MCF 10A (cell line): Measurements from ENCODE around the gene ABLIM2. TPM values are rescaled to one million over a fixed set of nuclear protein-coding genes. Genes with fewer than 3 reads are reported as not detected.

Experiments used
- BruUV-seq: library from RNA; stranded (reverse); fragments of 400-500 nt; replicated peaks from 2 replicates; lab custom pipeline; 2021; lab: Mats Ljungman, UMichigan
- CTCF ChIA-PET: fragments of 300-600 bp; sonication (Branson Sonifier 250); formaldehyde crosslinking; extraction: SDS; loops from one replicate; lab custom pipeline; 2021; ENCODE audit warnings: antibody characterized with exemption, inconsistent platforms; lab: Yijun Ruan, JAX
- POLR2A ChIA-PET: fragments of 300-600, 350-650 bp; sonication (Branson Sonifier 250); formaldehyde crosslinking; extraction: SDS; loops from one replicate; lab custom pipeline; 2020; ENCODE audit warnings: antibody characterized with exemption, inconsistent platforms; lab: Yijun Ruan, JAX
- DNase-seq: peaks from one replicate; pipeline ENCODE4 v3.0.0-alpha.2; 2018; ENCODE audit not compliant: unreplicated experiment
- H3K27ac Mint-ChIP-seq: one replicate; pipeline ENCODE4 v1.8.0; 2022; ENCODE audit warnings: mild to moderate bottlenecking, low read depth, mixed read lengths; ENCODE audit not compliant: unreplicated experiment
- H3K27me3 Mint-ChIP-seq: one replicate; pipeline ENCODE4 v1.8.0; 2022; ENCODE audit warnings: mixed read lengths; ENCODE audit not compliant: insufficient read depth, unreplicated experiment
- H3K36me3 Mint-ChIP-seq: one replicate; pipeline ENCODE4 v1.8.0; 2022; ENCODE audit warnings: mild to moderate bottlenecking, moderate library complexity, mixed read lengths; ENCODE audit not compliant: insufficient read depth, unreplicated experiment
- H3K4me1 Mint-ChIP-seq: one replicate; pipeline ENCODE4 v1.8.0; 2022; ENCODE audit warnings: mixed read lengths; ENCODE audit not compliant: insufficient read depth, unreplicated experiment
- H3K4me3 Mint-ChIP-seq: one replicate; pipeline ENCODE4 v1.8.0; 2022; ENCODE audit warnings: mild to moderate bottlenecking, moderate library complexity, mixed read lengths; ENCODE audit not compliant: unreplicated experiment
- H3K9me3 Mint-ChIP-seq: one replicate; pipeline ENCODE4 v1.8.0; 2022; ENCODE audit warnings: mixed read lengths; ENCODE audit not compliant: unreplicated experiment
- intact Hi-C: fragments of 100-400 bp; cut with micrococcal nuclease; formaldehyde crosslinking; loops from 2 replicates; pipeline ENCODE4 v1.14.1; 2022
- total RNA-seq: library from RNA; stranded (reverse); gene quantifications from 2 replicates; pipeline ENCODE4 v1.2.3, GENCODE V29; 2022
- TF ChIP-seq, protein P1 (sequence below): fragments of 200-600 bp; IDR thresholded peaks from one replicate; pipeline ENCODE4 v1.8.0; 2022; ENCODE audit warnings: antibody characterized with exemption, mild to moderate bottlenecking; ENCODE audit not compliant: unreplicated experiment

Gene ABLIM2
- total RNA-seq, 1 experiment from 2014 or later = 5.3 TPM

GRCh38 chr4:8039853-8040252, 118.8 kb downstream of the ABLIM2 start:
- Mint-ChIP-seq H3K27ac (no peak overlapping the region), H3K9me3 (no peaks in the 10 kb centered on the region), H3K27me3 (peaks cover 37% of the 10 kb centered on the region), H3K4me3 (no peak overlapping the region), H3K4me1 (peaks cover 11% of the 10 kb centered on the region), H3K36me3 (peaks cover 20% of the 10 kb centered on the region)
- ChIA-PET POLR2A (no interaction called here), CTCF (no interaction called here)
- no peak for DNase-seq
- intact Hi-C loops = no loop called here
- no TSS peak for BruUV-seq
- TF ChIP-seq, protein P1, sequence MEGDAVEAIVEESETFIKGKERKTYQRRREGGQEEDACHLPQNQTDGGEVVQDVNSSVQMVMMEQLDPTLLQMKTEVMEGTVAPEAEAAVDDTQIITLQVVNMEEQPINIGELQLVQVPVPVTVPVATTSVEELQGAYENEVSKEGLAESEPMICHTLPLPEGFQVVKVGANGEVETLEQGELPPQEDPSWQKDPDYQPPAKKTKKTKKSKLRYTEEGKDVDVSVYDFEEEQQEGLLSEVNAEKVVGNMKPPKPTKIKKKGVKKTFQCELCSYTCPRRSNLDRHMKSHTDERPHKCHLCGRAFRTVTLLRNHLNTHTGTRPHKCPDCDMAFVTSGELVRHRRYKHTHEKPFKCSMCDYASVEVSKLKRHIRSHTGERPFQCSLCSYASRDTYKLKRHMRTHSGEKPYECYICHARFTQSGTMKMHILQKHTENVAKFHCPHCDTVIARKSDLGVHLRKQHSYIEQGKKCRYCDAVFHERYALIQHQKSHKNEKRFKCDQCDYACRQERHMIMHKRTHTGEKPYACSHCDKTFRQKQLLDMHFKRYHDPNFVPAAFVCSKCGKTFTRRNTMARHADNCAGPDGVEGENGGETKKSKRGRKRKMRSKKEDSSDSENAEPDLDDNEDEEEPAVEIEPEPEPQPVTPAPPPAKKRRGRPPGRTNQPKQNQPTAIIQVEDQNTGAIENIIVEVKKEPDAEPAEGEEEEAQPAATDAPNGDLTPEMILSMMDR = no peak

GRCh38 chr4:8039290-8039689, 119.3 kb downstream of the ABLIM2 start:
- POLR2A ChIA-PET = no interaction called here
- peaks cover 31% of the 10 kb centered on the region for H3K27me3 Mint-ChIP-seq

DNA sequence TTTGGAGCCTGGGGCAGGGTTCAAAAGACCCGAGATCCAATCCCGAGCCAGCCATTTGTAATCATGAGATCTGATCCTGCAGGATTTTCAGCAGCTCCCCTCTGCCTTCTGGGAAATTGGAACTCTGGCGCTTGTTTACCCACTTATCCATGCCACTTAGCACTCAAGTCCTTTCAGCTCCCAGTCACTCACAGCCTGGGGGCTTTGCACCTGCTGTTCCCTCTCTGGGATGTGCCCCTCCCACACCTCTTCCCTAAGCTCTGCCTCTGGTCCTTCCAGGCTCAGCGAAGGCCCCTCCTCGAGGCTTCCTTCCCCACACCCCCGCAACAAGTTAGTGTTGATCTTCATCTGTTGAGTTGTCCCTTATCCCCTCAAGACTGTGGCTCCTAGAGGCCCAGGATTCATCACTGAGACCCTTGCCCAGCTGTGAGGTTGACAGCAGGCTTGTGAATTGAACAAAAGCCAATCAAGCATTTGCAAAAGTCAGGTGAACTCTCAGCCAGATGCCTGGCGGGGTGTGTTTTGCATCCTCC, 119.8 kb downstream of the ABLIM2 start:
- DNase-seq = no peak
- ChIA-PET CTCF (interaction anchor here (0.7 kb wide), 1 partner anchor 153 kb away, joined by 3 read pairs; no protein-coding TSS in a partner anchor), POLR2A (interaction anchor here (0.6 kb wide), 1 partner anchor 13 kb away, joined by 3 read pairs; no protein-coding TSS in a partner anchor)
- H3K4me3 Mint-ChIP-seq = no peak overlapping the region
- intact Hi-C loops = no loop called here
- H3K9me3 Mint-ChIP-seq = no peaks in the 10 kb centered on the region
- H3K36me3 Mint-ChIP-seq = peaks cover 21% of the 10 kb centered on the region
- peaks cover 11% of the 10 kb centered on the region for H3K4me1 Mint-ChIP-seq
- TF ChIP-seq, protein P1 = no peak
- no peak overlapping the region for H3K27ac Mint-ChIP-seq
- BruUV-seq = no TSS peak
- peaks cover 26% of the 10 kb centered on the region for H3K27me3 Mint-ChIP-seq

More at GRCh38 chr4:8039290-8039689, 119.3 kb downstream of the ABLIM2 start:
- TF ChIP-seq, protein P1 = no peak
- DNase-seq = no peak
- CTCF ChIA-PET = no interaction called here
- no TSS peak for BruUV-seq
- intact Hi-C loops = no loop called here
- H3K9me3 Mint-ChIP-seq = no peaks in the 10 kb centered on the region
- no peak overlapping the region for H3K27ac Mint-ChIP-seq
- H3K36me3 Mint-ChIP-seq = peaks cover 21% of the 10 kb centered on the region
- no peak overlapping the region for H3K4me3 Mint-ChIP-seq
- H3K4me1 Mint-ChIP-seq = peaks cover 11% of the 10 kb centered on the region

DNA sequence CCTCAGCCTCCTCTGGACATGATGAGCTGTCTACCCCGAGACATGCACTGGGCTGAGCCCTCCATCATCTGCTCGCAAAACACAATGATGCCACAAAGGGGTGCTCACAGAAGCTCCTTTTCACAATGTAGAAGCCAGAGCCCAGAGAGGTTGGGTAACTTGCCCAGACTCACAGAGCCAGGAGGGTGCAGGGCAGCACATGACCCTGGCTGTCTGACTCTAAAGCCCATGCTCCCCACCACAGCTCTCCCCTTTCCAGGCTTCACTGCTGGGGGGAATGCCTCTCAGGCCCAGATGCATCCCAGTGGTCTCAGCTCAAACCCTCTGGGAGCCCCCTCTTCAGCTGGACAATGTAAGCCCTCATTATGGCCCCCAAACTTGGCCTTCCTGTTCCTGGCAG, 120.5 kb downstream of the ABLIM2 start:
- no TSS peak for BruUV-seq
- Mint-ChIP-seq H3K27me3 (peaks cover 22% of the 10 kb centered on the region), H3K9me3 (no peaks in the 10 kb centered on the region), H3K4me3 (no peak overlapping the region), H3K36me3 (peaks cover 21% of the 10 kb centered on the region), H3K27ac (no peak overlapping the region), H3K4me1 (peaks cover 11% of the 10 kb centered on the region)
- POLR2A ChIA-PET = no interaction called here
- no peak for DNase-seq
- TF ChIP-seq, protein P1 = no peak
- intact Hi-C loops = no loop called here
- CTCF ChIA-PET = interaction anchor here (0.7 kb wide), 1 partner anchor 154 kb away, joined by 3 read pairs; no protein-coding TSS in a partner anchor
